Natural killer cell (primary cell): Measurements from ENCODE around the gene ATP8B4. TPM values are rescaled to one million over a fixed set of nuclear protein-coding genes. Genes with fewer than 3 reads are reported as not detected.
A peak's percentile ranks its signal among the peaks of the same experiment; 100 is the strongest.

Experiments
- ATAC-seq, 3 donors: fragments of 150-1000 bp in 2 of 3; fragments of 200-7000 bp in 1 of 3; cut with Tn5 transposase; 1 replicate in 1 of 3; 2 replicates in 2 of 3; pipeline ENCODE4 v1.10.0; 2021; ENCODE audit warnings: mild to moderate bottlenecking in 2 of 3, moderate library complexity in 2 of 3
- DNase-seq, 2 donors: peaks; one replicate each; pipeline versions ENCODE4 v3.0.0 to v3.0.0-alpha.2; 2013 to 2021; ENCODE audit warnings: mixed read lengths in 1 of 2
- H3K27ac ChIP-seq: one replicate; pipeline ENCODE4 v1.5.1; 2013; ENCODE audit warnings: mild to moderate bottlenecking, low read length
- H3K27me3 ChIP-seq: one replicate; pipeline ENCODE4 v1.6.1; 2013; ENCODE audit warnings: low read length; ENCODE audit not compliant: control insufficient read depth, insufficient read depth
- H3K36me3 ChIP-seq: one replicate; pipeline ENCODE4 v1.6.1; 2013; ENCODE audit warnings: low read length; ENCODE audit not compliant: control insufficient read depth, insufficient read depth
- H3K4me1 ChIP-seq: one replicate; pipeline ENCODE4 v1.6.1; 2013; ENCODE audit warnings: low read length; ENCODE audit not compliant: control insufficient read depth, insufficient read depth
- H3K4me3 ChIP-seq: one replicate; pipeline ENCODE4 v1.5.1; 2013; ENCODE audit warnings: low read length
- H3K9me3 ChIP-seq: one replicate; pipeline ENCODE4 v1.6.1; 2013; ENCODE audit warnings: low read length; ENCODE audit not compliant: control insufficient read depth, insufficient read depth
- H3K27ac Mint-ChIP-seq, 2 donors: one replicate each; pipeline ENCODE4 v1.8.0; 2022; ENCODE audit warnings: mild to moderate bottlenecking in 2 of 2, mixed read lengths in 2 of 2, moderate library complexity in 1 of 2
- H3K27me3 Mint-ChIP-seq, 2 donors: one replicate each; pipeline ENCODE4 v1.8.0; 2022; ENCODE audit warnings: low read depth in 2 of 2, mixed read lengths in 2 of 2
- H3K36me3 Mint-ChIP-seq: one replicate; pipeline ENCODE4 v1.8.0; 2022; ENCODE audit warnings: mixed read lengths
- H3K4me1 Mint-ChIP-seq, 2 donors: one replicate each; pipeline ENCODE4 v1.8.0; 2022; ENCODE audit warnings: mixed read lengths in 2 of 2
- H3K4me3 Mint-ChIP-seq: one replicate; pipeline ENCODE4 v1.8.0; 2022; ENCODE audit warnings: mild to moderate bottlenecking, moderate library complexity, mixed read lengths
- H3K9me3 Mint-ChIP-seq, 2 donors: one replicate each; pipeline ENCODE4 v1.8.0; 2022; ENCODE audit warnings: mixed read lengths in 2 of 2
- CTCF ChIP-seq: fragments of 200-600 bp; IDR thresholded peaks from one replicate; pipeline ENCODE4 v1.8.0; 2022; ENCODE audit warnings: antibody characterized with exemption
- WGBS: methylation state at CpG from one replicate; pipeline ENCODE4 v1.1.7; 2013; ENCODE audit warnings: missing lambda C conversion rate; ENCODE audit not compliant: insufficient coverage; 5-methylcytosine and 5-hydroxymethylcytosine counted together
- intact Hi-C: fragments of 100-400 bp; cut with micrococcal nuclease; formaldehyde crosslinking; loops from one replicate; pipeline ENCODE4 v1.14.2; 2022
- total RNA-seq, 4 donors: library from RNA; stranded (reverse); fragments of 120-200 nt in 1 of 4; gene quantifications; one replicate each; pipeline versions ENCODE4 v1.2.3 to v1.2.4, GENCODE V29; 2013 to 2022

Gene ATP8B4
- total RNA-seq, 3 donors from 2014 or later (not counting 1 experiment from before 2014, with no cell fraction given) = 55.6 to 89.5 (median 75.1) TPM

DNA sequence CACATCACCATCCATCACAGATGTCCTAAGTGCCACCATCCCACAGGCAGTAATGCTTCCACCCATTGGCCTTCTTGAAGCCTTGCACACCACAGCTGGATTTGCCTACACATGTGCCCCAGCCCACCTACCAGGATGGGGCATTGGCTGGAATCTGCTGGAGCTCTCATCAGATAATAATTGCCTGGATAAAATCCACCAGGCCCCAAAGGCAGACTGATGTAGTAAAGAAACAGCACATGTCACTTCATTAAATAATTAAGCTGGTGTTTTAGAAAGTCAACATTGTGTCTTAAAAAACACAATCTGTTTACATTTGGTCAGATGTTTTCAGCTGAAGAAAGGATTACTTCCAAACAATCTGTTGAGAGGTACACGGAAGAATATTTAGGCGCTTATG, 229.5 kb downstream of the ATP8B4 start:
- H3K4me1 ChIP-seq = no peaks in the 10 kb centered on the region
- Mint-ChIP-seq H3K27me3 (no peaks in the 10 kb centered on the region), H3K4me1 (peaks cover 9 to 13% of the 10 kb centered on the region in 2 donors), H3K36me3 (peaks cover 22% of the 10 kb centered on the region), H3K9me3 (no peaks in the 10 kb centered on the region), H3K27ac (peak overlapping the region in 1 of 2 donors; percentile 46), H3K4me3 (no peak overlapping the region)
- no peak overlapping the region for H3K4me3 ChIP-seq
- ATAC-seq = no peak
- no peak for DNase-seq
- intact Hi-C loops = no loop called here
- H3K27ac ChIP-seq = no peak overlapping the region
- WGBS = 100% methylated on average over 2 of the region's 2 CpGs
- no peaks in the 10 kb centered on the region for H3K27me3 ChIP-seq
- no peak for TF ChIP-seq CTCF
- no peaks in the 10 kb centered on the region for H3K9me3 ChIP-seq
- H3K36me3 ChIP-seq = peaks cover 34% of the 10 kb centered on the region

GRCh38 chr15:49888734-49889133, 230.3 kb downstream of the ATP8B4 start:
- H3K4me3 Mint-ChIP-seq = no peak overlapping the region
- H3K4me1 Mint-ChIP-seq = peaks cover 9 to 13% of the 10 kb centered on the region in 2 donors
- WGBS = 100% methylated on average over 2 of the region's 3 CpGs
- H3K9me3 ChIP-seq = no peaks in the 10 kb centered on the region
- no peak overlapping the region for H3K27ac ChIP-seq
- intact Hi-C loops = no loop called here
- H3K36me3 ChIP-seq = peaks cover 34% of the 10 kb centered on the region
- H3K4me1 ChIP-seq = no peaks in the 10 kb centered on the region
- peaks cover 22% of the 10 kb centered on the region for H3K36me3 Mint-ChIP-seq
- H3K9me3 Mint-ChIP-seq = no peaks in the 10 kb centered on the region
- DNase-seq = no peak
- H3K27me3 Mint-ChIP-seq = no peaks in the 10 kb centered on the region
- H3K27me3 ChIP-seq = no peaks in the 10 kb centered on the region
- no peak for ATAC-seq
- no peak overlapping the region for H3K27ac Mint-ChIP-seq
- TF ChIP-seq CTCF = no peak
- no peak overlapping the region for H3K4me3 ChIP-seq

- H3K9me3 ChIP-seq = no peaks in the 10 kb centered on the region
- no peak overlapping the region for H3K27ac ChIP-seq
- ATAC-seq (no peak), DNase-seq (no peak)
- peaks cover 9 to 13% of the 10 kb centered on the region in 2 donors for H3K4me1 Mint-ChIP-seq
- H3K27ac Mint-ChIP-seq = no peak overlapping the region
- no peak overlapping the region for H3K4me3 ChIP-seq
- intact Hi-C loops = no loop called here
- no peaks in the 10 kb centered on the region for H3K9me3 Mint-ChIP-seq
- no peak for TF ChIP-seq CTCF
- H3K36me3 Mint-ChIP-seq = peaks cover 22% of the 10 kb centered on the region
- H3K4me1 ChIP-seq = no peaks in the 10 kb centered on the region
- 91% methylated on average over 2 of the region's 2 CpGs for WGBS
- no peak overlapping the region for H3K4me3 Mint-ChIP-seq
- H3K36me3 ChIP-seq = peaks cover 34% of the 10 kb centered on the region
- H3K27me3 ChIP-seq = no peaks in the 10 kb centered on the region
- no peaks in the 10 kb centered on the region for H3K27me3 Mint-ChIP-seq
Measured at GRCh38 chr15:49888323-49888693, 230.7 kb downstream of the ATP8B4 start.

DNA sequence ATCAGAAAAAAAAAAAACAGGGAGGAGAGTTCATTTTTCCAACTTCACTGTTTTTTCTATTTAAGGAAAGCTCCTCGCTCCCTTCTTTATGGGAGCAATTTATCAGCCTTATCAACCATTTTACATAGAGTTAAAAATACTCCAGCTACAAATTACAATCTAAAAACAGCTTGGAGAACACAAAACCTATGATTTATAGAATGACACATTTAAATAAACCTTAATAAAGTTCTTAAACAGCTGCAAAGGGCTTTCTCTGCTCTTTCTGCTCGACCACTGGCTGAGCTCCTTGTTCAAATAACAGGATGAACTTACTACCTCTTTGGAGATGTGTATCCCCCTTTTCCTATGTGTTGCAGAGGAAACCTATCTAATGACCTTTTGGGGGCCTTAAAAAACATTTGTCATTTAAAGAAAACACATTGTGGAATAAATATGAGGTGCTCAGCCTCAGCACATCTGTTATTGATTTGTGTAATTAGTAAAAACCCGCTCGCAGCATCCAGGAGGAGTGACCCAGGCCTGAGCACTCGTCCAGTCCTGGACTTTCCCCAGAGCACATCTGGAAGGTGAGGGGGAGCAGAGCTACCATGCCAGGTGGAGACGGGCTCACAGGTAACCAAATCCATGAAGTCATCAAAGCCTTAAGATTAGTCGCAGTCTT, 231.2 kb downstream of the ATP8B4 start:
- DNase-seq = no peak
- Mint-ChIP-seq H3K4me1 (peaks cover 9 to 13% of the 10 kb centered on the region in 2 donors), H3K27me3 (no peaks in the 10 kb centered on the region), H3K27ac (no peak overlapping the region), H3K9me3 (no peaks in the 10 kb centered on the region), H3K36me3 (peaks cover 22% of the 10 kb centered on the region), H3K4me3 (no peak overlapping the region)
- WGBS = 90% methylated on average over 6 of the region's 7 CpGs
- Histone ChIP-seq H3K4me3 (no peak overlapping the region), H3K27me3 (no peaks in the 10 kb centered on the region), H3K27ac (no peak overlapping the region), H3K4me1 (no peaks in the 10 kb centered on the region), H3K9me3 (no peaks in the 10 kb centered on the region), H3K36me3 (peaks cover 34% of the 10 kb centered on the region)
- intact Hi-C loops = no loop called here
- no peak for TF ChIP-seq CTCF
- no peak for ATAC-seq
